HL-60 (cell line): Measurements from ENCODE around the gene TCF25.

Source experiments
- DNase-seq, 2 experiments: peaks; one replicate each; pipeline ENCODE4 v3.0.0-alpha.2; 2010 to 2020; ENCODE audit warnings: low read depth in 1 of 2, low spot score in 1 of 2
- H3K27ac ChIP-seq: fragments of 250-450 bp; sonication (Bioruptor Pico); replicated peaks from 2 replicates; pipeline ENCODE4 v1.5.1; 2020; ENCODE audit warnings: mild to moderate bottlenecking, moderate library complexity
- H3K27me3 ChIP-seq: fragments of 250-450 bp; sonication (Bioruptor Pico); 2 replicates; pipeline ENCODE4 v1.5.1; 2021; ENCODE audit warnings: mild to moderate bottlenecking, moderate library complexity; ENCODE audit not compliant: insufficient read depth, poor library complexity, severe bottlenecking
- H3K4me3 ChIP-seq: replicated peaks from 2 replicates; pipeline ENCODE4 v1.5.1; 2011; ENCODE audit warnings: mild to moderate bottlenecking, control low read depth, low read length; ENCODE audit not compliant: insufficient read depth
- GABPA ChIP-seq: IDR thresholded peaks from 2 replicates; pipeline ENCODE4 v1.6.1; 2012; ENCODE audit warnings: low read depth
- POLR2AphosphoS5 ChIP-seq: IDR thresholded peaks from 2 replicates; pipeline ENCODE4 v1.6.1; 2012; ENCODE audit warnings: low read depth
- REST ChIP-seq: IDR thresholded peaks from 2 replicates; pipeline ENCODE4 v1.6.1; 2012; ENCODE audit warnings: low read depth; ENCODE audit not compliant: insufficient replicate concordance
- SPI1 ChIP-seq: IDR thresholded peaks from 2 replicates; pipeline ENCODE4 v1.6.1; 2012; ENCODE audit warnings: low read depth, mild to moderate bottlenecking, borderline replicate concordance
- TF ChIP-seq, protein P1 (sequence below): IDR thresholded peaks from one replicate; pipeline ENCODE4 v1.5.1; 2011; ENCODE audit warnings: low read length, control low read depth, inconsistent platforms; ENCODE audit not compliant: insufficient read depth

The TCF25 gene

GRCh38 chr16:89884041-89884421 is 10.6 kb downstream of the TCF25 start:
- Histone ChIP-seq H3K4me3 (no peak overlapping the region), H3K27ac (no peak overlapping the region), H3K27me3 (no peaks in the 10 kb centered on the region)
- no peak for DNase-seq
- TF ChIP-seq GABPA, result no peak
- TF ChIP-seq, protein P1, sequence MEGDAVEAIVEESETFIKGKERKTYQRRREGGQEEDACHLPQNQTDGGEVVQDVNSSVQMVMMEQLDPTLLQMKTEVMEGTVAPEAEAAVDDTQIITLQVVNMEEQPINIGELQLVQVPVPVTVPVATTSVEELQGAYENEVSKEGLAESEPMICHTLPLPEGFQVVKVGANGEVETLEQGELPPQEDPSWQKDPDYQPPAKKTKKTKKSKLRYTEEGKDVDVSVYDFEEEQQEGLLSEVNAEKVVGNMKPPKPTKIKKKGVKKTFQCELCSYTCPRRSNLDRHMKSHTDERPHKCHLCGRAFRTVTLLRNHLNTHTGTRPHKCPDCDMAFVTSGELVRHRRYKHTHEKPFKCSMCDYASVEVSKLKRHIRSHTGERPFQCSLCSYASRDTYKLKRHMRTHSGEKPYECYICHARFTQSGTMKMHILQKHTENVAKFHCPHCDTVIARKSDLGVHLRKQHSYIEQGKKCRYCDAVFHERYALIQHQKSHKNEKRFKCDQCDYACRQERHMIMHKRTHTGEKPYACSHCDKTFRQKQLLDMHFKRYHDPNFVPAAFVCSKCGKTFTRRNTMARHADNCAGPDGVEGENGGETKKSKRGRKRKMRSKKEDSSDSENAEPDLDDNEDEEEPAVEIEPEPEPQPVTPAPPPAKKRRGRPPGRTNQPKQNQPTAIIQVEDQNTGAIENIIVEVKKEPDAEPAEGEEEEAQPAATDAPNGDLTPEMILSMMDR, result no peak
- TF ChIP-seq POLR2AphosphoS5, result no peak

DNA sequence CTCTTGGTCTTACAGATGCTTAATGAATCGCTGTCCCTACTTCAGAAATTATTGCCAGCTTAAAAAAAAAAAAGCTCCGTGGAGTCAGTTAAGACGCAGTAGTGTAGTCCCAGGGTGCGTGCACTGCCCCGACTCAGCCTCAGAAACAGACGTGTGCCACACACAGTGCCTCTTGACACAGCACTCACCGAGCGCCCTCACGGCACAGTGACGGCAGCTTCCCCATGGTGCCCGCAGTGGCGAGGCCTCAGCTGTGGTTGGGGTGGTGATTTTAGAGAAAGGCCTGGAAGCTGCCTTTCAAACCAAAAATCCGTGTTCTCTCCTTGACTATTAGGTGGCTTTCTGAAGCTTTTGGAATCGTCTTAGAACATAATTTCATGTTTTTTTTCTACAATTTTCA is 13.9 kb downstream of the TCF25 start:
- DNase-seq, result no peak
- Histone ChIP-seq H3K27me3 (no peaks in the 10 kb centered on the region), H3K4me3 (no peak overlapping the region), H3K27ac (no peak overlapping the region)
- TF ChIP-seq REST, result no peak
- TF ChIP-seq POLR2AphosphoS5, result no peak
- TF ChIP-seq, protein P1, result no peak
- no peak for TF ChIP-seq SPI1
- TF ChIP-seq GABPA, result no peak

- Histone ChIP-seq H3K27ac (no peak overlapping the region), H3K4me3 (no peak overlapping the region), H3K27me3 (no peaks in the 10 kb centered on the region)
- no peak for TF ChIP-seq SPI1
- DNase-seq, result no peak
Observed at GRCh38 chr16:89890200-89890599, 16.8 kb downstream of the TCF25 start.

DNA sequence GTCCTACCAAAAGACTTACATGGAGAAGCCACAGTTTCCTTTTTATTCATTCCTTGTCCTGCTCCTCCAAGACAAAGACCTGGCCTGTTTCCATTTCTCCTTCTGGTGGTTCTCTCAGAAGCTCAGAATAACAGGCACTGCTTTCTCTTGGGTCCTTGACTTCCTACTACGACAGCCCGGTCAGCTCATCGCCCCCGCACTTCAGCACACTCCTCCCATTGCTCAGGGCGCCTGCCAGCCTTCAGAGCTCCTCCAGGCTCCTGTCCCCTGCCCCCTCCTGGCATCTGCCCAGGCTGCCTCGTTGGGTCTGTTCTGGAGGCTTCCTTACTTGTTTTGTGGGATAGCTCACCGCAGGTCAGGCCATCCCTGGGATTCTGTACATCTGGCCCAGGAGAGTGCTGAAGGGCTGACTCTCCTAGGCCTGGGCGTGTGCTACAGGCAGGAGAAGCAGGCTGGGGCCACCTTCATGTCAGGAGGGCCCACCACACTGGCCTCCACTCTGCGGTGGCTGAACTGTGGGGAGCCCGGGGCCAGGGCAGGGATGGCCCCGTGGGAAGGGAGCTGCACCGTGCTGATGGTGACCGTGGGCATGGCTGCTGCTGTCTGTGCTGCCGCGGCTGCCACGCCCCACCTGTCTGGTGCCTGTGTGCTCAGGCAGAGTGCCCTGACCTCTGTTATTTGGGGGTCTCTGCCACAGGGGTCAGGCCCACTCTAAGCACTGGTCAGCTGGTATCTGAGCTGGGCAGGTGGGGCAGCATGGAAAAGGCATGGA is 17.7 kb downstream of the TCF25 start:
- Histone ChIP-seq H3K27ac (no peak overlapping the region), H3K4me3 (no peak overlapping the region), H3K27me3 (no peaks in the 10 kb centered on the region)
- no peak for TF ChIP-seq POLR2AphosphoS5
- no peak for TF ChIP-seq REST
- TF ChIP-seq SPI1, result no peak
- TF ChIP-seq GABPA, result no peak
- TF ChIP-seq, protein P1, result no peak
- DNase-seq, result no peak
